ENCODE results near the gene SLC45A1.

Gene SLC45A1

DNA sequence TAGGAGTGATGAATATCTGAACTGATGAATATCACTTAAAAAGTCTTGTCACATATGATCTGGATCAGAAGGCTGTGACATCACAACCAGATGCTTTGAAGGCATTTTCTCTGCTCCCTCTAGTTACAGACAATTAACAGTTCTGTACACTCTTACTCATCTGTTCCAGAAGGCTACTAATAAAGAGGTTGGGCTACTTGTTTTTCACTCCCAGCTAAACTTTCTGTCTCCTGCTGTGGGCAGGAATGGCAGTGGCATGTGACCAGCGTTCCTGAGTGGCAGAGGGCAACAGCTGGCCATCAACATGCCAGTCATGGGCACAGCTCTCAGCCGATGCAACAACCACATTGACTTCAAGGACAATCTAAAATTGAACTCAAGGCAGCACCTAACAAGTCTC is 66.7 kb downstream of the SLC45A1 start:
- DNase-seq (ENCODE audit: low read depth in 2 of 2): no peak

DNA sequence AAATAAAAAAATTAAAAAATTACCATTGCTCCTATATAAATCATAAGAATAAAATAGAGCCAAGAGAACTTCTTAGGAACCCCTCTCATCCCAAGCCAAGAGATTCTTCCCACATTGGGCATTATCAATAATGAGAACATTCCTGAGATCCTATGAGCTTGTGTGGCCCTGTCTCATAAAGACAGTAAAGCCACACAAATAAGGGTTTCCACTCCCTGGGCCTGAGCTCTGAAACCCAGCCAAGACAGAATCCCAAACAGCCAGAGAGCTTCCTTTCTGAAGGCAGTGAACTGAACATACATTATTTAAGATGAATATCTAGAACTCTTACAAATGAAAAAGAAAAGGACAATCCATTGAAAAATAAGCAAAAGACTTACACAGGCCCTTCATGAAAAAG is 68.3 kb downstream of the SLC45A1 start:
- no peak for DNase-seq (ENCODE audit: low read depth in 2 of 2)

DNA sequence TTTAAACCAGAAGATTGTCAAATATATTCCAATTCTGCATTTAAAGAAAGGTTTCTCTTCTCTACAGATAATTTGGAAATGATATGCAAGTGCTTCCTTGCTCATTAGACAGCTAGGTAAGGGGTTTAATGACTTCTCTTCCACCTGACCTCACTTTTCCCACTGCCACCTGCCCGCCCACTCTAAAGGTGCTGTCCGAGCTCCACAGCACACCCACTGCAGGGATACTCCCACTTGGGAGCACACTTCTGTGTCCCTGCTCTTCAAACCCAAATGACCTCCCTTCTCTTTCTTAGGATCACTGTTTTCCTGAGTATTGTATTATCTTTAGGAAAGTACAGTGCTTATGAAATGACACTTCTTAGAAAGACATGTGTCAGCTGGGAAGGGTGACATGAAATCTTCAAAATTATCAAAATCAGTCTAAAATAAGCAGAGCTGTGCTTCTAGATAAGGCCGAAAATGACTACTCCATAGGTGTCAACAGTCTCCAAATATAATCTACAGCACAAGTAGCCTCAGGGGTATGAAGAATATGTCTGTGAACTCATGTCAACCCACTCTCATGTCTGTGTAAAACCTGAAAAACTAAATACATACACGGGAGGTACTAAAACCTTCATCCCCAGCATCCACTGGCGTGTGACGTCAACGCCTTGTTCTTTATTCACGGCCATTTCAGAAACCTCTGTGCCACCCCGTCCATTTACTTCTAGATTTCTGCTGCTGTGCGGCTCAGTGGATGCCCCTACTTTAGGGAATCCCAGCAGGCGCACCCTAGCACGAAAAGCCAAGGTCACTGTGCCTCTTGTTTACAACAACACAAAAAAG is 71.0 kb downstream of the SLC45A1 start:
- no peak for DNase-seq (ENCODE audit: low read depth in 2 of 2)

DNA sequence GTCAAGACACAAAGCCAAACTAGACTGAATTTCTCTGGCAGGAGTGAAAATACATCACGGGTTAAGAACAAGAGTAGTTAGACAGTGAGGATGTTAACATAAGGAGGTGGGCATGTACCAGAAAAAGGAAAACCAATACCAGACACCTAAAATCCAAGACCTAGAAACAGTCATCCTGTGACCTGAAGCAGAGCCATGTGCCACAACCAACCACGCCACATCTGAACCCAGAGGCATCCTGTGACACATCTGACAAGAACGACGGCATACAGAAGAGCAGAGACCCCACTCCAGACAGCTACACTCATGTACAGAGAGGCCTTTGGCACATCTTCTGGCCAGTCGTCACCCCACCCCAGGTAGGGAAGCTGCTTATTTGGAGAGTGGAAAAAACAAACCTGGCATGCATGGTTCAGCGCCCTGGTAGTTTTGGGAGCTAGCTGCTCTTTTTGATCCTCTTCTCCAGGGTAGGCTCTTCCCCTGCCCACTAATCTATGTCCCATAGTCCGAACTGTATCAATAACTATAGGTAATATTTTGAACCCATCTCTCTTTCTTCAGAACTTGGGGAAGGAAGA is 72.1 kb downstream of the SLC45A1 start:
- DNase-seq (ENCODE audit: low read depth in 2 of 2): no peak

DNA sequence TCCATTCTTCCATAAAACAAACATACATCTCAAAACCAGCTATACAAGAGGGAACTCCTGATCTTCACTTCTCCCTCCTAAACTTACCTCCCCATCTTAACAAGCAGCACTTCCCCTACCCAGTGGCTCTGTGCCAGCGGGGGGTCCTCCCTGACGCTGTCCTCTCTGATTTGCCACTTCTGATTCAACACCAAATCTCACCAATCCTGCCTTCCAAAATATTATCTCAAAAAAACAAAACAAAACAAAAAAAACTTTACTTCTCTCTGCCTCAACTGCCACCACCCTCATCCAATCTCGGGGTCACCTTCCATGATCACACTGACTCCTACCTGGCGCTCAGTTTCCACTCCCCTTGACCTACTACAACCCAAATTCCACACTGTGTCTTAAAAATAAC is 72.8 kb downstream of the SLC45A1 start:
- no peak for DNase-seq (ENCODE audit: low read depth in 2 of 2)

DNA sequence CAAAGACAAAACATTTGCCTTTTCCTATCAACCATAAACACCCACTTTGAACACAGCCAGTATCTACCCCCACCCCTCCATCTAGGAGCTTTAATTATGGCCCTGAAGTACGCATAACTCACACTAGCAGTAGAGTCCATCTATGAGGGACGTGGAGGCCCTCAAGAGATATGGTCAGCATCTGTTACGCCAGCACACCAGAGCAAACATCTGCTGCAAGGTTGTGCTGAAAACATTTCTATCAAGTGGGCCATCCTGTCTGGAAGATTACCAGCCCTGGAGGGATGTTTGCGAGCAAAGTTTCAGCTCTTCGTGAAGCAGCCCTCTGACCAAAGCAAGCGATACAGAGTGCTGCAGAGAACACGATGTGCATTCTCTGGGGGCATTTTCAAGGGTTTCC is 74.6 kb downstream of the SLC45A1 start:
- no peak for DNase-seq (ENCODE audit: low read depth in 2 of 2)
